Posterior cingulate gyrus (tissue), 11 donors: ENCODE data around the gene TRIM62.
A peak's percentile ranks its signal among the peaks of the same experiment; 100 is the strongest.

Experiments
- DNase-seq, 10 donors: peaks; one replicate each; pipeline versions ENCODE4 v3.0.0 to v3.0.0-alpha.2; 2020 to 2021; ENCODE audit warnings: mixed read lengths in 3 of 10
- intact Hi-C: fragments of 100-400 bp; cut with DNase I; formaldehyde crosslinking; loops from one replicate; pipeline ENCODE4 v1.15.1; 2023

Gene TRIM62

GRCh38 chr1:33163621-33164519 is 18.0 kb downstream of the TRIM62 start:
- intact Hi-C loops, result no loop called here
- DNase-seq, result peak in 2 of 10 donors; percentile 61 to 67

GRCh38 chr1:33162141-33162540 is 19.7 kb downstream of the TRIM62 start:
- intact Hi-C loops, result no loop called here
- peak in 1 of 10 donors; percentile 4 for DNase-seq

GRCh38 chr1:33161061-33161681 is 20.7 kb downstream of the TRIM62 start:
- peak; percentile 71 to 98 (median 81) for DNase-seq
- intact Hi-C loops, result loop anchor here (1.0 to 2.0 kb wide), 2 partner anchors 8 to 34 kb away; no protein-coding TSS in a partner anchor

GRCh38 chr1:33159577-33159976 is 22.3 kb downstream of the TRIM62 start:
- intact Hi-C loops, result no loop called here
- DNase-seq, result peak in 1 of 10 donors; percentile 62

- DNase-seq, result no peak
- intact Hi-C loops, result no loop called here
These were observed 23.5 kb downstream of the TRIM62 start for GRCh38 chr1:33158366-33158765.

DNA sequence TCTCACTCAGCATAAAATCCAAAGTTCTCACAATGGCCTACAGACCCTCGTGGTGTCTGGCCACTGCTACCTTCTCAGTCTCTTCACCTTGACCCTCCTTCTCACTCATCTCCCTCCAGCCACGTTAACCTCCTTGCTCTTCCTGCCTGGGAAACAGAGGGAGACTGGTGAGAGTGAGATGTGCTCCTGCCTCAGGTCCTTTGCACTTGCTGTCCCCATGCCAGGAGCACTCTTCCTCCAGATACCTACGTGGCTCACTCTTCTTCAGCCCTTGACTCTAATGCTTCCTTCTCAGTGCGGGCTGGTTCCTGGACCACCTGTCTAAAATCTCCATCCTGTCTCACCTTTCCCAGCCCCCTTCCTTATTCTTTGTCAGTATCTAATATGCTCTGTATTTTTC is 24.7 kb downstream of the TRIM62 start:
- intact Hi-C loops, result no loop called here
- DNase-seq, result no peak

- peak in 2 of 10 donors; percentile 63 to 76 for DNase-seq
- intact Hi-C loops, result no loop called here
These were observed 25.8 kb downstream of the TRIM62 start for GRCh38 chr1:33155877-33156538.

DNA sequence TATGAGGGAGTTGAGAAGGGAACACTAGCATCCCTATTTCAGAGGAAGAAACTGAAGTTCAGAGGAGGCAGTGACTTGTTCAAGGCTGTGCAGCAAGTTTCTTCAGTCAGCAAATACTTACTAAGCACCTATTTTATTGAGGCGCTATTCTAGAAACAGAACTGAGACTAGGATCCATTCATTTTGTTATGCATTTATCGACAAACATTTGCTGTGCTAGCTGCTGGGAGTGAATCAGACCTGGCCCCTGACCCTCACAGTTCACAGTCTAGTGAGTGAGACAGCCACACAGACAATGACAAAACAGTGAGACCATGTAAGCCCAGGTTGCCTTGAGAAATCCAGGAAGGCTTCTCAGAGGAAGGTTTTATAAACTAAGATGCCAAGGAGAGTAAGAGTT is 28.2 kb downstream of the TRIM62 start:
- intact Hi-C loops, result loop anchor here (1.0 kb wide), 1 partner anchor 8 kb away; no protein-coding TSS in a partner anchor
- DNase-seq, result no peak

DNA sequence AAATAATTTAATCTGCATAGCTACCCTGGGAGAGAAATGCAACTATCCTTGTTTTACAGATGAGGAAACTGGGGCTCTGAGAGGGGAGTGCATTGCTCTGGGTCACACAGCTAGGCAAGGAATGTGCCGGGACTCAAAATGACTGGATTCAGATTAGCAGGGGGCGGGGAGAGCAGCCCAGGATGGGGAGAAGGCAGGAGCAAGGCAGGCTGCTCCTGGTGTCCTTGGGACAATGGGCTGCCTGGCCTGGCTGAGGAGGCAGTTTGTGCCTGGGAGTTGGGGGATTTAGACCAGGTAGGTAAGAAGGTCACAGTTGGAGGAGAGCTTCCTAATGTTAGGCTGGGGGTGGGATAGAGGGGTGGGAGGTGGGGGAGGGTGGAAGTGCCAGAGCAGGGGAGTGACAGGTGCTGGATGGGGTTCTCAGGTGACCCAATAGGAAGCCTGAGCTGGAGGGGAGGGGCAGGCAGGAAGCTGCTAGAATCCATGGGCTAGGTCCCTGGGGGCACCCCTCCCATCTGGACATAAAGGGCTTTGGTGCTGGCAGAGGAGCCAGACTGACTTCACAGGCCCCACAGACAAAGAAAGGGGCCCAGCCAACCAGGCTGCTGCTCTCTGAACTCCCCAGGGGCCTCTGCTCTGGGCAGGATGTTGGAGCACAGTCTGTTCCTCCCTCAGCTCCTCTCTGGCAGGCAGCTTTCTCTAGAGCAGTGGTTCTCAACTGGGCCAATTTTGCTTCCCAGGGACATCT is 29.0 kb downstream of the TRIM62 start:
- peak; percentile 50 to 94 (median 68) for DNase-seq

GRCh38 chr1:33151116-33151515 is 30.7 kb downstream of the TRIM62 start:
- peak in 2 of 10 donors; percentile 81 to 87 for DNase-seq

More for the DNA sequence above, 29.0 kb downstream of the TRIM62 start:
- intact Hi-C loops, result loop anchor here (1.0 kb wide), 1 partner anchor 8 kb away; no protein-coding TSS in a partner anchor

DNA sequence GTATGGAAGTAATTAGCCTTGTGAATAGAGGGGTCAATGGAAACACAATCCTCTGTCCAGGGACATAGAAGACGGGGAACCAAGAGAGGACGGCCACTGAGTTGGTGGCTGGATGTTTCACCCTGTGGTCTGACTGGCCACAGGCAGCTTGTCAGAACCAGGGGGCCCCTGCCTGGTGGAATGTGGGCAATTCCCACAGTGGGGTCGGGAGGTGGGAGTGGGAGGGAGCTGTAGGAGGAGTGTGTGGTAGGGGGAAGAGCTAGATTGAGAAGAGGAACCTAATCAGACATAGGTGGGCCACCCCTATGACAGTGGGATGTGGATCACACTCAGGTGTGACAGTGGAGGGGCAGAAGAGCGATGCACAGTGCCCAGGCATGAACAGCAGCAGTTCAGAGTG is 31.3 kb downstream of the TRIM62 start:
- intact Hi-C loops, result no loop called here
- peak in 2 of 10 donors; percentile 24 to 70 for DNase-seq

More at GRCh38 chr1:33151116-33151515, 30.7 kb downstream of the TRIM62 start:
- intact Hi-C loops, result no loop called here

DNA sequence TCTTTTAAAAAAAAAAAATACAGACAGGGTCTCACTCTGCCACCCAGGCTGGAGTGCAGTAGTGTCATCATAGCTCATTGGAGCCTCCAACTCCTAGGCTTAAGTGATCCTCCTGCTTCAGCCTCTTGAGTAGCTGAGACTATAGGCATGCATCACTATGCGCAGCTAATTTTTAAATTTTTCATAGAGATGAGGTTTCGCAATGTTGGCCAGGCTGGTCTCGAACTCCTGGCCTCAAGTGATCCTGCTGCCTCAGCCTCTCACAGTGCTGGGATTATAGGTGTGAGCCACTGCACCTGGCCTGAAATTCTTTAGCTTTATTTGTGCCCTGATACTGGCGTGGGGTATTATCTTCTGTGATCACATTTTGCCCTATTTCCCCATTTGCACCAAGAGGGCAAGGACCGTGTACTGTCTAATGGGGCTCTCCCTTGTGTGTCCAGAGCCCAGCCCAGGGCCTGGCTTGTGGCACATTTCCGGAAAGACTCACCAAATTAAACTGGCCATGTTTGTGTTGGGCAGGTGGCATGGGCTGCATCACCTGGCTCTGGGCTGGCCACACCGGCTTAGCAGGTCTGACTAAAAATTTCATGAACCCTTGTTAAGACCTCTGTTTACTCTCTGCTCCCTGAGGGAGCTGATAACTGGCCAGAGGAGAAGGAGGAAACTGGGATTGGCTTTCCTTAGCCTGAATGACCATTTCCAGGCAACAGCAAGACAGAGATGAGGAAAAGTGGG is 32.2 kb downstream of the TRIM62 start:
- DNase-seq, result peak in 1 of 10 donors; percentile 64
- intact Hi-C loops, result no loop called here

DNA sequence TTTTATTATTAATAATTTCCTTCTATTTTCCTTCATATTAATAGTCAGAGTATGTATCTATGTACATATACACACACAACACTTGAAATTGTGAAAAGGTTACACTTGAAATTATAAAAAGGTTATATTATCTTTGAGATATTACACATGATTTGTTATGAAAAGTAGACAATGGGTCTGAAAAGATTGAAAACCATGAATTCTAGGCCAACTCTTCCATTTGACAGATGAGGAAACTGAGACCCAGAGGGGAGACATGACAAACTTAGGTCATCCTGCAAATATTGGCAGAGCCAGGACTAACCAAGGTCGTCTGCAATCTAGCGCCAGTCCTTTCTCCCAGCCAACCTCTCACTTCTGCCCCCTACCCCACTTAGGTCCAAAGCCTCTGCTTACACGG is 33.2 kb downstream of the TRIM62 start:
- intact Hi-C loops, result no loop called here

DNA sequence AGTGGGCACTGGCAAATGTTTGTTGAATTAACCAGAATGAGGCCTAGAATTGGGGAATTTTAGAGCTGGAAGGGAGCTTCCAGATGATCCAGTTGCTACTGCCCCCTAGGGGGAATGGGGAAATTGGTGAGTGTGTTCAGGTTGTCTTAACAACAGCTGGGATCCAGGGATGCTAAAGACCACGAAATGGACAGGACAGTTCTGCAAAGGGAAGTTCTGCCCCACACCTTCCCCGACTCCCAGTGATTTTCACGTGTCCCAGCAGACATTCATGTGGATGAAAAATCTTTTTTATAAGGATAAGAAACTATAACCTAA is 33.9 kb downstream of the TRIM62 start:
- DNase-seq, result peak in 1 of 10 donors; percentile 45
- intact Hi-C loops, result no loop called here

More for the DNA sequence above, 33.2 kb downstream of the TRIM62 start:
- no peak for DNase-seq

- DNase-seq, result peak in 1 of 10 donors; percentile 58
- intact Hi-C loops, result no loop called here
These were observed 34.4 kb downstream of the TRIM62 start for GRCh38 chr1:33147275-33147996.

GRCh38 chr1:33146003-33146402 is 35.8 kb downstream of the TRIM62 start:
- peak in 1 of 10 donors; percentile 60 for DNase-seq

GRCh38 chr1:33143698-33144097 is 38.1 kb downstream of the TRIM62 start:
- intact Hi-C loops, result no loop called here
- no peak for DNase-seq

More at GRCh38 chr1:33146003-33146402, 35.8 kb downstream of the TRIM62 start:
- intact Hi-C loops, result no loop called here

GRCh38 chr1:33143176-33143575 is 38.7 kb downstream of the TRIM62 start:
- intact Hi-C loops, result no loop called here
- peak in 1 of 10 donors; percentile 11 for DNase-seq
